HG03108 (cell line): ENCODE results near the gene ASNSD1.
"Not testable (repeated sequence)": the region's sequence is repeated elsewhere in the genome, so short reads cannot be mapped to it uniquely, and the experiment has no call there.

Experiments
- ATAC-seq: cut with Tn5 transposase; IDR thresholded peaks from one replicate; pipeline ENCODE4 v1.9.1; 2021; ENCODE audit warnings: moderate library complexity; ENCODE audit not compliant: unreplicated experiment

ASNSD1 gene

DNA sequence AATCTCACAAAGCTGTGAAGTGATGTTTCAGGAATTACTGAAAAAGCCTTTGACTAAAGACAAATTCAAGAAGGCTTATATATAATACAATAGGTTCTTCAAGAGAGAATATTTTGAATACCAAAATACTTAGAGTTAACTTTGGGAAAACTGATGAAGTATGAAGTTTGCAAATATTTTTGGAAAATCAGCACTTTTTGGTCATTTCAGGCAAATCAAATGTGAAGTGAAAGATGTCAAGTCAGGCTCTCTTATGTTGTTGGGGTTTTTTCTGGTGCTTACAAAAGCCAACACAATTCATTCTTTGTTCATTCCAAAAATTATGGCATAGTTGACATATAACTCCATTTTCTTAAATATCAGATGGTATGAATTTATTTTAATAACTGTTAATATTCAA, 14.7 kb upstream of the ASNSD1 start:
- no peak for ATAC-seq

DNA sequence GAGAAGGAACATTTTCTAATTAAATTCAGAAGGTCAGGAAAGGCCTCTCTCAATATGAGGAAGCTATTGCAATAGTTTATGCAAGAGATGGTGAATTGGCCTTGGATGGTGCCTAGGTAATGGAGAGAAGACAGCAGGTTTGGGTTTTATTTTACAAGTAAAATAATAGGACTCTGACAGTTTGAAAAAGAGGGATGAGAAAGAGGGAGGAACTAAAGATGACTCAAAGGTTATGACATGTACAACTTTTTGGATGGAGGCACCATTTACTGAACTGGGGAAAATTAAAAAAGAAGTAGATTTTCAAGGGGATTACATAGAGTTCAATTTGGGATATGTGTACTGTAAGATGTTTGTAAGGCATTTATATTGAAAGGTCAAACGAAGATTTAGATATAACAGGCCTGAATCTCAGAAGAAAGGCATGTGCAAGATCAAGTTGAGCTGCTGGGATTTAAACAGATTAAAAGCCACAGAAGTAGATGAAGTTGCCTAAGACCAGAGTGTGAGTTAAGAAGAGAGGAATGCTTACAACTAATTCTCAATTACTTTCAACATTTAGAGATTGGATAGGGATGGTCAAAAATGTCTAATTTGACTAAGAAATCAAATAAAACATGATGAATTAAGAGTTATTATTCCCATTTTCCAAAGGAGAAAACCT, 12.3 kb upstream of the ASNSD1 start:
- no peak for ATAC-seq

DNA sequence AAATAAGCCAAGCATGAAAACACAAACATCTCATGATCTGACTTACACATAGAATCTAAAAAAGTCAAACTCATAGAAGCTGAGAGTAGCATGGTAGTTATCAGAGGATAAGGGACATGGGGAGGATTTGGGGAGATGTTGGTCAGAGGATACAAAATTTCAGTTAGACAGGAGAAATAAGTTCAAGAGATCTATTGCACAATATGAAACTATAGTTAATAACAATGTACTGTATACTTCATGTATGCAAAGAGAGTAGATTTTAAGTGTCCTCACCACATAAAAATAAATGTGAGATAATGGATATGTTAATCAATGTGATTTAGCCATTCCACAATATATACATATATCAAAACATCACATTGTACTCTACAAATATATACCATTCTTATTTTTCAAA, 10.0 kb upstream of the ASNSD1 start:
- no peak for ATAC-seq

DNA sequence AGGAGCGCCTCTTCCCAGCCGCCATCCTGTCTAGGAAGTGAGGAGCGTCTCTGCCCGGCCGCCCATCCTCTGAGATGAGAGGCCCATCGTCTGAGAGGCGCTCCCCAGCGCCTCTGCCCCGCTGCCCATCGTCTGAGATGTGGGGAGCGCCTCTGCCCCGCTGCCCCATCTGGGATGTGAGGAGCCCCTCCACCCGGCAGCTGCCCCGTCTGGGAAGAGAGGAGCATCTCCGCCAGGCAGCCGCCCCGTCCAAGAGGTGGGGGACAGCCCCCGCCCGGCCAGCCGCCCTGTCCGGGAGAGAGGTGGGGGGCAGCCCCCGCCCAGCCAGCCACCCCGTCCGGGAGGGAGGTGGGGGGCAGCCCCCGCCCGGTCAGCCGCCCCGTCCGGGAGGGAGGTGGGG, 7.8 kb upstream of the ASNSD1 start:
- ATAC-seq: not testable (repeated sequence)

DNA sequence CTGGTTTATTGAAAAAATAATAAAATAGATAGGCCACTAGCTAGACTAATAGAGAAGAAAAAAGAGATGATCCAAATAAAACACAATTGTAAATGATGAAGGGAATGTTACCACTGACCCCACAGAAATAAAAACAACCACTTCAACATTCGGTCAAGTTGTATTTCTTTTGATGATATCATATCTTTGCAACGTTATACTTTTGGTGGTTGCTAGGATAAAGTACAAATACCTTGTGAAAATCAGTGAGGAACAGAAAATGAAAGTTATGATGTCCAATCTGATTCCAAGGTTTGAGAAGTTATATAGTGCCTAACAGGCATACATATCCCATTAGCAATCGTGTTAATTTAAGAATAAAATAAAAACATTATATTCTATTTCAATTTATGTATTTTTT, 6.6 kb upstream of the ASNSD1 start:
- no peak for ATAC-seq

DNA sequence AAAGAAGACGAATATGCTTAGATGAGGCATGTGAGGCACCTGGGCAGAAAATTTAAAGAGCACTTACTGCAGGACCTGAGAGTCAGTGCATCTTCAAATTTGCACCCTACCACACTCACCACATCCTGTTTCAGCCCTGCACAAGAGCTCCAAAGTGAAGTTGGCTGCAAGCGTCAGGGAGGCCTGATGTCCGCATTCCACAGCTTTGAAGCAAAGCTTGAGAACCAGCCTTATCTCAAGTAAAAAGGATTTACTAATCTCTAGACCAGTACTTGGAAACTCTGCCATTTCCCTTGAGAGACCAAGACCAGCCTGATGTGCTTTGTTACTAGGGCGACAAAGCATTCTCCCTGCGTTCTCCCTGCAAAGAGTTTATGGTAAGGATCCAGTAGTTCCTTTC, 3.4 kb upstream of the ASNSD1 start:
- peak; percentile 36 for ATAC-seq

DNA sequence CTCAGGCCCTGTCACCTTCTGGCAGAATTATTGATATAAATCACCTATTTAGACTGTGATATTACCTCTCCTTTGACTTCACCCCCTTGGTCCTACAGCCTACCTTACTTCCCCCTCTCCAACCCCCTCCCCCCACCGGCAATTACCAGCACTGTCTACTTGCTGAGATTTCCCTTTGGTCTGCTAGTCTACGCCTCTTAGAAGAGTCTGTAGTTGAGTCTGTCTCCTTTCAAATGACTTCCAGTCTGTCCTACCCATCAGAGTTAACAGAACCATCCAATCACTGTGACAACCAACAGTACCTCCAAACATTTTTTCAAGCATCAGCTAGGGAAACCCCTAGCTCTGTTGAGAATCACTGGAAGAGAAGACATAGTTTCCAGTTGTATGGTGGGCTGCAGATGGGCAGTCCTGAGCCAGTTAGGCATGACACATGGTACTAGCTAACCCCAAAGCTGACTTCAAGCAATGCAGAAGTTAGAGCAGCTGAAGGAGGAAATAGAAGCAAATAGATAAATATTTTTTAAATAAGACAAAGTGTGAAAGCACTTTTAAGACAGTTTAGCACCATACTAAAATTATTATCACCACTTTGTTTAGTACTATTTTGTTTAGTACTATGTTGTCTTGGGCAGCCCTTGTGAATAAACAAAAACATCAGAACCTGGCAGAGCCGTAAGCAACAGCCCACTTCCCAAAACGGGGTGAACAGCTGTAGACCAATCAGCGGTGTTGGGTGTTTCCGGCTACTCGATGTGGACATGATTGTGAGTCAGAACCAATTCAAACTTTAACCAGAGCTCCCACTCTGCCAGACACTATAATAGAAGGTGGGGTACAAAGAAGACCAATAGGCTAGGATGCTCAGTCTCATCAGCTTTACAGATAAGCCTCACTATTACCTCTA, 2.7 kb upstream of the ASNSD1 start:
- ATAC-seq: no peak

DNA sequence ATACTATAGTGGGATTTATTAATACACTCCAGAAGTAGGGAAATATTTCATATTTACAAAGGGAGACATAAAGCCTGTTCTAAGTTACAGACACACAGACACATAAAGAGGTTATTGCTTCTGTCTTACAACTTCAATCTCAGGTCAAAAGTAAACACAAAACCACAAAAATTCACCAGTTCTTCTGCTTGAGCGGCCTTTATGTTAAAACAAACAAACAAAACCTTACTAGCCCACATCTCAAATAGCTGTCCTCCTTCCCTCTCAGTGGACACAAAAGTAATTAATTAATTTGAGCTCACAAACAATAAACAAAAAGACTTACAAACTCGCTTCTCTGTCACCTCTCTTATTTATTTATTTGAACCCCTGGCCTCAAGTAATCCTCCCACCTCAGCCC, 1.5 kb upstream of the ASNSD1 start:
- ATAC-seq: no peak

DNA sequence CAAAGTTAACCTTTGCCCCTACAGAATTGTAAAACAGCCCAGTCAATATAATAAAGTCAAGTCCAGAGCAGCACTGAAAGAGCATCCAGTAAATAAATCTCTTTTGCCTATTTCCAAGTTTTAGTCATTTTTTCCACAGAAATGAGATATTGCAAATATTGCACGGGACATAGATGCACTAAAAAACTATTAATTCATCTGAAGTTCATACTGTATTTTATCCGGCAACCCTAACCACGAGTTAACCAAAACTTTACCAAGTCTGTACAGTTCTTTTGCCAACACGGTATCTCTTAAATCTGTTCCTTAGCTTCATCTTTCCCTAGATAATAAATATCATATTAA, 484 bp upstream of the ASNSD1 start:
- no peak for ATAC-seq

DNA sequence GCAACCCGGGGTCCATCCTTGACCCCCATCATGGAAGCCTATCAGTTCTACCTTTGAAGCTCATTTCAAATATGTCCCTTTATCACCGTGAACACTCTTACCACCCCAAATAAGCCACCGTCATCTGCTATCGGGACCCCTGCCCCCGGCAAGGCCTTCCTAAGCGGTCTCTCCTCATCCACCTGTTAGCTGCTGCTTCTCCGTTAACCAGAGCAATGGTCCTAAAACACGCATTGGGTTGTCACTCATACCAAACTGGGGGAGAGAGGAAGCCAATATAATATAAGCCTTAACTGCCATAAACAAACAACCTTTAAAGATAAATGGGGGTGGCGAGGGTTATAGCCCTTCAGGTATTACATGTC, 680 bp downstream of the ASNSD1 start:
- ATAC-seq: no peak

DNA sequence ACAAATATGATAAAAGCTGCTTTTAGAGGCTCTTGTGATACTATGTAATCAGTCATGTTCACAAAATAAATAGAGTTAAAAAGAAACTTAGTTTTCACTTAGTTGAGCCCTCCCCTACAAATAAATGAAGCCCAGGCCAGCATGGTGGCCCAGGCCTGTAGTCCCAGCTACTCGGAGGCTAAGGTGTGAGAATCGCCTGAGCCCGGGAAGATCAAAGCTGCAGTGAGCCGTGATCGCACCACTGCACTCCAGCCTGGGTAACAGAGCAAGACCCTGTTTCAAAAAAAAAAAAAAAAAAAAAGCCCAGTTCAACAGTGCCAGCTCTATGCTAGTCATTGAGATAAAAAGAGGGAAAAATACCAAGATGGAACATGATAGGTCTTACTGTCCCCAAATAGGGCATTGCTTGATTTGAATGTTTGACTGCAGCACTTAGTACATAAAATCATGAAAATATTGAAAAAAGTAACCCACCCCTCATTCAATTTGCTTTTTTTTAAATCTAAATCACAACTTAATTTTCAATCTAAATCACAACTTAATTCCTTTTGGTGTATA, 1.5 kb downstream of the ASNSD1 start:
- no peak for ATAC-seq

DNA sequence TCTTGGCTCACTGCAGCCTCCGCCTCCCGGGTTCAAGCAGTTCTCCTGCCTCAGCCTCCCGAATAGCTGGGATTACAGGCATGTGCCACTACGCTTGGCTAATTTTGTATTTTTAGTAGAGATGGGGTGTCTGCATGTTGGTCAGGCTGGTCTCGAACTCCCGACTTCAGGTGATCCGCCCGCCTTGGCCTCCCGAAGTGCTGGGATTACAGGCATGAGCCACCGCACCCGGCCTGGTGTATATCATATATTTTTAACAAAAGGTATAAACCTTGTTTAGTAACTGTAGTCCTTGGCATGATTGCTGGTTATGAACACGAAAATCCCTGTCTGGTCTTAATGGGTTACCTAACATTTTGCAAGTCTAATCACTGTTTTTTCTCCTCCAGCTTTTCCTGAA, 2.1 kb downstream of the ASNSD1 start:
- not testable (repeated sequence) for ATAC-seq

DNA sequence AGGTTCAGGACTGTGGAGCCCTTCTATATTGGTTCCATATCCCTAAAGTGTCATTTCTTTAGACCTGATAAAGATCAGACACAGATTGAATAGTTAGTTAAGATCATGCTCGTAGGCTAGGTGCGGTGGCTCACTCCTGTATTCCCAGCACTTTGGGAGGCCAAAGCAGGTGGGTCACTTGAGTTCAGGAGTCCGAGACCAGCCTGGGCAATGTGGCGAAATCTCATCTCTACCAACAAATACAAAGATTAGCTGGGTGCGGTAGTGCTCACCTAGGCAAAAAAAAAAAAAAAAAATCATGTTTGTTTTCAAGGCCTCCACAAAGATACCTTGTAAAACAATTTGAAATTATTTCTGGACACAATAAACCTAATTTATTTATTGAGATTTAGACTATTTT, 8.7 kb downstream of the ASNSD1 start:
- no peak for ATAC-seq

DNA sequence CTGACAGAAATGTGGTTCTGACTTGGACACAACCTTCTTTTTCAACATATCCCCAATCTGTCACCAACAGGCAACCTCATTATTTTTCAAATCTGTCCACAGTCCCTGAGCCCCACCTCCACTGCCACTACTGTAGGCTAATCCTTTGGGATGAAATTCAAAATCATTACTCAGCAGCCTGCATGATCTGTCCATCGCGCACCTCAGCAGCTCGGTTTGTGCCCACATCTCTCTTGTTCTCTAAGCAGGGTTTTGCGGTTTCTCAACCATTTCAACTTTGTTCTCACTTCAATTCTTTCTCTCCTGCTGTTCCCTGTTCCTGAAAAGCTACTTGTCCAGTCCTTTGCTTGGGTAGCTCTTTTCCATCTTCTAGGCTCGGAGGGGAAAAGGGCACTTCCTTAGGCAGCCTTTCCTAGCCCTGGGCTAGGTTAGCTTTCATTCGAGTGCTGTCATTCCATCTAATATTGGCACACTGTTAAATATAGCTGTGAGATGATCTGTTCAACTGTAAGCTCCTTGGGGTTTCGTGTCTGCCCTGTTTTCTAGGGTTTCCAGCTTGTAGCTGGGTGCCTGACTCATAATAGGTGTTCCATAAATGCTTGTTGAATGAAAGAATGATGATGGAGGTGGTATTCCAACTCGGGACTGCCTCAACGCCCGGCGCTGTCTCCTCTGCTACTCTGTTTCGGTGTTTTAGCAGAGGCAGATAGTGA, 12.6 kb downstream of the ASNSD1 start:
- no peak for ATAC-seq

DNA sequence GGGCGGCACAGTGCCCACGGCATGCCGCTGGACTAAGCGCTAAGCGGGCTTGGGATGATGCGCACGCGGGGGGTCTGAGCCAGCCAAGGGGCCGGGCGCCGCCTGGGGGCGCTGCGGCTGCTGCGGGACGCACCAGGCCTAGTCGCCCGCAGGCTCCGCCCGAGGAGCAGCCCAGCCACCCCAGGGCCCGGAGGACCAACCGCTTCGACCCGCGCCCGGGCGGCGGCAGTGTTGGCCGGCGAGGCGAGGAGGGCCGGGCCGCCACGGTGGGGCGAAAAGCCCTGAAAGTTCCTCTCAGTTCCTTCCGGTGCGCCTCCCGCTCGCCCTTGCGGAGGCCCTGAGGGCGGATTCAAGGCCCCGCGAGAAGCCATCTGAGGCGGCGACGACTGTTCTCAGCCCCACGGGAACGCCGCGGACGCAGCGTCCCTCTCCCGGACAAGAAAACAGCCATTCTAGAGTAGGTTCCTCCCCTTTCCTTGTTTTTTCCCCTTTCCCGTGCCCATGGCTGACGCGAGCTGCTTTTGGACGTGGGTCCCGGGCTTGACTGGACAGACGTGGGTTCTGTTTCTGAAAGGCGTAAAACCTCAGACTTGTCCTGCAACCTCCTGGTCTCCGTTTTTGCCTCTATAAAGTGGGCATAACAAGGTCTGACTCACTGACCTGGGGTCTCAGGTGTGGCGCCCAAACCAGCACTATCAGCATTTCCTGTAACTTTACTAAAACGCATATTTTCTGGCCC, 13.3 kb downstream of the ASNSD1 start, which contains the start of gene ANKAR:
TSS of gene ANKAR (plus strand) at position 297 of the 739 bp plus-strand sequence. CDS start 1,821 bp downstream, outside the sequence.
- ATAC-seq: peak; percentile 97

DNA sequence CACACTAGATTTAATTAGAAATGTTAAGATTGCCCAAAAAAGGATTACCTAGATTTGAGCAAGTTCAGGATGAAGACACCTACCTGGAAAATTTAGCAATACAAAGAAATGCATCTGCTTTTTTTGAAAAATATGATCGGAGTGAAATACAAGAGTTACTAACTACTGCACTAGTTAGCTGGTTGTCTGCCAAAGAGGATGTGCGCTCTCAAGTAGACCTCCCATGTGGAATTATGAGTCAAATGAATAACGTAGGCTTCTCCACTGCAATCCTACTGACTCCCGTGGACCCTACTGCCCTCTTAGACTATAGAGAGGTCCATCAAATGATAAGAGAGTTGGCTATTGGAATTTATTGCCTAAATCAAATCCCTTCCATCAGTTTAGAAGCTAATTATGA, 15.2 kb downstream of the ASNSD1 start:
- no peak for ATAC-seq

DNA sequence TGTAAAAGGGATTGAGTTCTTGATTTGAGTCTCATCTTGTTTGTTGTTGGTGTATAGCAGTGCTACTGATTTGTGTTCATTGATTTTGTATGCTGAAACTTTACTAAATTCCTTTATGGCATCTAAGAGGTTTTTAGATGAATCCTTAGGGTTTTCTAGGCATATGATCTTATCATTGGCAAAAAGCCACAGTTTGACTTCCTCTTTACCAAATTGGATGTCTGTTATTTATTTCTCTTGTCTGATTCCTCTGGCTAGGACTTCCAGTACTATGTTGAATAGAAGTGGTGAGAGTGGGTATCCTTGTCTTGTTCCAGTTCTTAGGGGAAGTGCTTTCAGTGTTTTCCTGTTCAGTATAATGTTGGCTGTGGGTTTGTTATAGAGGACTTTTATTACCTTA, 18.0 kb downstream of the ASNSD1 start:
- no peak for ATAC-seq

DNA sequence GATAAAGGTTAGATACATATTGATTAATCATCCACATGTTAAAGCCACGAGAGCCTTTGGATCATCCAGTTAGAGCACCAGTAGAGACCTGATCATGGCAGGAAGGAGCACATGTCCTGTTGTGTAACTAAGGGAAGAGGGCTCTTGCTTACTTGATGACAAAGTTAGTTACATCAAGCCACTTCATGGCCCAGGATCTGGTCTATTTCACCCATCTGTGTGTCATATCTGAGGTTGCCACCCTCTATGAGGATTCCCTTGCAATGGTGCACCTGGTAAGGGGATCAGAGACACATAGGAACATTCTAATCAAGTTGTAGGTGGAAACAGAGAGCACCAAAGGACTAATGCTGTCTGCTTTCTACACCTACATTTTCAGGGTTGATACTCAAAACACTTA, 19.9 kb downstream of the ASNSD1 start:
- no peak for ATAC-seq

DNA sequence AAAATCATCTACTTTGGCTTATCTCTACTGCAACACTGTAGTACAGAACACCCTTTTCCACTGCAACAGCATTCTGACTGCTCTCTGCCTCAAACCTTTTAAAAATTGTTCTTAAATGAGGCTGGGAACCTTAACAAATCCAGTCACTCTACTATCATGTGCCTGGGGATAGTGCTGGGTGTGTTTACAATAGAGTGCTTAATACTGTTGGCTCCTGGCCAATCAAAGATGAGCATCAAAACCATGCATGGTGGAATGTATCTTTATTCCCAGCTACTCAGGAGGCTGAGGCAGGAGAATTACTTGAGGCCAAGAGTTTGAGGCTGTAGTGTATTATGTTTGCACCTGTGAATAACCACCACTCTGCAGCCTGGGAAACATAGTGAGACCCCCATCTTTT, 20.6 kb downstream of the ASNSD1 start:
- ATAC-seq: no peak

DNA sequence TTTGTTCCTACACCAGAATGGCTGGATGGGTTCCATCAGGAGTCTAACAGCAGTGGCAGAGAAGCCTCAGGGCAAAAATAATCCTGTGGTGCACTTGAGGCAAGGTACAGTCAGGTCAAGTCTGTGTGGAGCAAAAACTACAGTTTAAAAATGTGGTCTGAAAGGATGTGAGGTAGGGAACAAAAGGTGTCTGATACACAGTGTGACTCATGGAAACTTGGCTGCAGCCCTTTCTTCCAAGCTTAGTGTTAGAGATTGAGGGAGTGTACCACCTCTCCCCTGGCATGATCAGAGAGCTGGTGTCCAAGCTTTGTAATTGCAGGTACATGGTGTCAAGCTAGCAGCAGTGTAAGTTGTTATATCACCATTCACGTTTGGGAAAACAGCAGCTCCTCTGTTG, 22.1 kb downstream of the ASNSD1 start:
- ATAC-seq: no peak

DNA sequence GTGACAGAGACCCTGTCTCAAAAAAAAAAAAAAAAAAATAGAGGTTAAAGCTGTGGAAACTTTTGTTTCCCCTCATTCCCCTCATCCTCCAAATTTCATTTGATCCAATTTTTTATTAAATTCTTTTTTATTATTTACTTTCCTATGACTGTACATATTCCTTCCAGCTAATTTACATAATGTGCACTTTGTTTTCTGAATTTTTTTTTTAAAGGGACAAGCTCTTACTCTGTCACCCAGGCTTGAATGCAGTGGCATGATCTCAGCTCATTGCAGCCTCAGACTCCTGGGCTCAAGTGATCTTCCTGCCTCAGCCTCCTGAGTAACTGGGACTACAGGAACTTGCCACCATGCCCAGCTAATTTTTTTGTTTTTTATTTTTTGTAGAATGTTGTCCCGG, 23.6 kb downstream of the ASNSD1 start:
- no peak for ATAC-seq
